ENCODE data around the gene HCFC1.

HCFC1 gene

GRCh38 chrX:153938226-153938786 is 33.3 kb downstream of the HCFC1 start:
- no peak for DNase-seq (ENCODE audit: low read depth)

- no peak for DNase-seq (ENCODE audit: low read depth)
Measured at GRCh38 chrX:153937056-153937455, 34.6 kb downstream of the HCFC1 start.

GRCh38 chrX:153935326-153935851 is 36.2 kb downstream of the HCFC1 start:
- no peak for DNase-seq (ENCODE audit: low read depth)

- no peak for DNase-seq (ENCODE audit: low read depth)
Measured at GRCh38 chrX:153934762-153935325, 36.8 kb downstream of the HCFC1 start, which contains the start of gene NAA10. TSS of gene NAA10 (minus strand) at chrX:153935037. CDS start at chrX:153934904, 133 bp downstream.

GRCh38 chrX:153934148-153934761 is 37.4 kb downstream of the HCFC1 start:
- no peak for DNase-seq (ENCODE audit: low read depth)

GRCh38 chrX:153933748-153934147 is 37.9 kb downstream of the HCFC1 start:
- peak; percentile 35 for DNase-seq (ENCODE audit: low read depth)

GRCh38 chrX:153932220-153932915 is 39.2 kb downstream of the HCFC1 start:
- no peak for DNase-seq (ENCODE audit: low read depth)

- no peak for DNase-seq (ENCODE audit: low read depth)
Measured at GRCh38 chrX:153931748-153932147, 39.9 kb downstream of the HCFC1 start.

- DNase-seq (ENCODE audit: low read depth) = no peak
Measured at GRCh38 chrX:153931151-153931550, 40.5 kb downstream of the HCFC1 start.

- no peak for DNase-seq (ENCODE audit: low read depth)
Measured at GRCh38 chrX:153930011-153930910, 41.4 kb downstream of the HCFC1 start.

GRCh38 chrX:153929576-153929975 is 42.0 kb downstream of the HCFC1 start:
- DNase-seq (ENCODE audit: low read depth) = no peak

GRCh38 chrX:153928846-153929245 is 42.8 kb downstream of the HCFC1 start:
- no peak for DNase-seq (ENCODE audit: low read depth)

- peak; percentile 87 for DNase-seq (ENCODE audit: low read depth)
Measured at GRCh38 chrX:153927922-153928760, 43.5 kb downstream of the HCFC1 start.

- DNase-seq (ENCODE audit: low read depth) = no peak
Measured at GRCh38 chrX:153927672-153927921, 44.0 kb downstream of the HCFC1 start.

GRCh38 chrX:153926858-153927671 is 44.6 kb downstream of the HCFC1 start:
- no peak for DNase-seq (ENCODE audit: low read depth)

GRCh38 chrX:153926552-153926857 is 45.1 kb downstream of the HCFC1 start:
- DNase-seq (ENCODE audit: low read depth) = no peak

- DNase-seq (ENCODE audit: low read depth) = no peak
Measured at GRCh38 chrX:153925739-153926551, 45.7 kb downstream of the HCFC1 start, which contains the start of gene ARHGAP4. TSS of gene ARHGAP4 (minus strand) at chrX:153926264. CDS start at chrX:153926202, 62 bp downstream.

- DNase-seq (ENCODE audit: low read depth) = no peak
Measured at GRCh38 chrX:153925387-153925738, 46.3 kb downstream of the HCFC1 start.

- DNase-seq (ENCODE audit: low read depth) = no peak
Measured at GRCh38 chrX:153924149-153924861, 47.3 kb downstream of the HCFC1 start.
